ENCODE data around the gene DDX51. TPM values are rescaled to one million over a fixed set of nuclear protein-coding genes. Genes with fewer than 3 reads are reported as not detected.
"Not testable (repeated sequence)": the region's sequence is repeated elsewhere in the genome, so short reads cannot be mapped to it uniquely, and the experiment has no call there.

DDX51 gene
- total RNA-seq, 2 donors from 2014 or later, result 16.1 to 27.4 TPM

GRCh38 chr12:132152411-132152821 is 8.3 kb upstream of the DDX51 start:
- TF ChIP-seq CTCF (IDR thresholded peaks at IDR 0.05) (no peak), POLR2A (IDR thresholded peaks at IDR 0.05) (no peak)
- DNase-seq, result no peak

GRCh38 chr12:132151766-132152410 is 7.8 kb upstream of the DDX51 start:
- Histone ChIP-seq H3K27me3 (no peaks in the 10 kb centered on the region), H3K9me3 (no peaks in the 10 kb centered on the region), H3K4me3 (no peak overlapping the region), H3K36me3 (replicated peaks in 1 of 2; ENCODE audit: insufficient read depth in 1 of 2, low read depth in 2 of 2) (peaks cover 0 to 1% of the 10 kb centered on the region in 2 donors), H3K4me1 (peaks cover 8% of the 10 kb centered on the region), H3K27ac (no peak overlapping the region)
- WGBS, 2 donors, result 91 to 98% methylated on average over 19 to 21 of the region's 32 CpGs
- TF ChIP-seq CTCF (IDR thresholded peaks at IDR 0.05), result no peak
- no peak for TF ChIP-seq POLR2A (IDR thresholded peaks at IDR 0.05)
- intact Hi-C loops (cut with DNase I), result loop anchor here (10.0 kb wide), 1 partner anchor 463 kb away; the partner anchor contains the start of genes LRCOL1 and P2RX2
- ATAC-seq, result no peak
- no peak for DNase-seq

More at GRCh38 chr12:132152411-132152821, 8.3 kb upstream of the DDX51 start:
- ATAC-seq, result no peak
- no peak overlapping the region for H3K4me3 ChIP-seq
- peaks cover 8% of the 10 kb centered on the region for H3K4me1 ChIP-seq
- H3K36me3 ChIP-seq (replicated peaks in 1 of 2; ENCODE audit: insufficient read depth in 1 of 2, low read depth in 2 of 2), result peaks cover 0 to 3% of the 10 kb centered on the region in 2 donors
- no peaks in the 10 kb centered on the region for H3K9me3 ChIP-seq
- no peaks in the 10 kb centered on the region for H3K27me3 ChIP-seq
- WGBS, 2 donors, result 83 to 91% methylated on average over 1 to 9 of the region's 9 CpGs
- H3K27ac ChIP-seq, result no peak overlapping the region
- intact Hi-C loops (cut with DNase I), result loop anchor here (10.0 kb wide), 1 partner anchor 462 kb away; the partner anchor contains the start of genes LRCOL1 and P2RX2

- H3K4me1 ChIP-seq, result peaks cover 8% of the 10 kb centered on the region
- intact Hi-C loops (cut with DNase I), result loop anchor here (10.0 kb wide), 1 partner anchor 464 kb away; the partner anchor contains the start of genes LRCOL1 and P2RX2
- DNase-seq (no peak), ATAC-seq (no peak)
- H3K9me3 ChIP-seq, result no peaks in the 10 kb centered on the region
- no peaks in the 10 kb centered on the region for H3K36me3 ChIP-seq (replicated peaks in 1 of 2; ENCODE audit: insufficient read depth in 1 of 2, low read depth in 2 of 2)
- 96 to 99% methylated on average over 12 to 30 of the region's 36 CpGs for WGBS, 2 donors
- H3K27me3 ChIP-seq, result no peaks in the 10 kb centered on the region
- no peak overlapping the region for H3K27ac ChIP-seq
- H3K4me3 ChIP-seq, result no peak overlapping the region
- TF ChIP-seq CTCF (IDR thresholded peaks at IDR 0.05) (no peak), POLR2A (IDR thresholded peaks at IDR 0.05) (no peak)
Observed at GRCh38 chr12:132151145-132151765, 7.1 kb upstream of the DDX51 start.

GRCh38 chr12:132150780-132151144 is 6.6 kb upstream of the DDX51 start:
- 89 to 100% methylated on average over 1 to 3 of the region's 6 CpGs for WGBS, 2 donors
- intact Hi-C loops (cut with DNase I), result loop anchor here (10.0 kb wide), 1 partner anchor 464 kb away; the partner anchor contains the start of genes LRCOL1 and P2RX2

GRCh38 chr12:132149526-132149925 is 5.4 kb upstream of the DDX51 start:
- DNase-seq; ATAC-seq; H3K36me3 ChIP-seq (replicated peaks in 1 of 2; ENCODE audit: insufficient read depth in 1 of 2, low read depth in 2 of 2); H3K27ac ChIP-seq; intact Hi-C loops (cut with DNase I); H3K27me3 ChIP-seq; H3K9me3 ChIP-seq; H3K4me3 ChIP-seq: not testable (repeated sequence)
- WGBS, 2 donors, result 100% methylated on average over 2 of the region's 32 CpGs; no CpG with 5 or more reads in 1 of the 2 donors
- peaks cover 15% of the 10 kb centered on the region for H3K4me1 ChIP-seq

More at GRCh38 chr12:132150780-132151144, 6.6 kb upstream of the DDX51 start:
- no peak for ATAC-seq
- Histone ChIP-seq H3K27ac (no peak overlapping the region), H3K4me1 (peaks cover 8% of the 10 kb centered on the region), H3K4me3 (no peak overlapping the region), H3K27me3 (no peaks in the 10 kb centered on the region), H3K9me3 (no peaks in the 10 kb centered on the region), H3K36me3 (replicated peaks in 1 of 2; ENCODE audit: insufficient read depth in 1 of 2, low read depth in 2 of 2) (no peaks in the 10 kb centered on the region)
- TF ChIP-seq CTCF (IDR thresholded peaks at IDR 0.05), result no peak
- TF ChIP-seq POLR2A (IDR thresholded peaks at IDR 0.05), result no peak
- DNase-seq, result no peak
